Tibial nerve (tissue), 4 donors: ENCODE measurements around the gene PYCR2. TPM values are rescaled to one million over a fixed set of nuclear protein-coding genes. Genes with fewer than 3 reads are reported as not detected.
A peak's percentile ranks its signal among the peaks of the same experiment; 100 is the strongest.

Experiments
- DNase-seq, 2 donors: peaks; one replicate each; pipeline ENCODE4 v3.0.0-alpha.2; 2019; ENCODE audit warnings: low spot score in 2 of 2
- H3K27ac ChIP-seq, 4 donors: fragments of 200-600 bp; sonication (generic) in 3 of 4; one replicate each; pipeline ENCODE4 v1.5.1; 2017 to 2019; ENCODE audit warnings: mild to moderate bottlenecking in 1 of 4
- H3K27me3 ChIP-seq, 2 donors: fragments of 200-600 bp; sonication (generic) in 1 of 2; one replicate each; pipeline versions ENCODE4 v1.5.1 to v1.6.0; 2017 to 2019
- H3K36me3 ChIP-seq, 3 donors: fragments of 200-600 bp; sonication (generic); one replicate each; pipeline ENCODE4 v1.5.1; 2018 to 2019
- H3K4me1 ChIP-seq, 4 donors: fragments of 200-600 bp; sonication (generic) in 3 of 4; one replicate each; pipeline ENCODE4 v1.5.1; 2017 to 2019
- H3K4me3 ChIP-seq, 4 donors: fragments of 200-600 bp; sonication (generic) in 3 of 4; one replicate each; pipeline ENCODE4 v1.5.1; 2017 to 2019; ENCODE audit warnings: mild to moderate bottlenecking in 1 of 4, moderate library complexity in 1 of 4
- H3K9me3 ChIP-seq, 4 donors: fragments of 200-600 bp; sonication (generic) in 3 of 4; one replicate each; pipeline ENCODE4 v1.5.1; 2017 to 2019
- CTCF ChIP-seq, 5 experiments: fragments of 200-600 bp in 3 of 5; fragments of 450-650 bp in 2 of 5; sonication (generic) in 3 of 5; IDR thresholded peaks; one replicate each; pipeline ENCODE4 v1.5.1; 2016 to 2019; ENCODE audit warnings: antibody characterized with exemption in 5 of 5, mild to moderate bottlenecking in 3 of 5, moderate library complexity in 2 of 5
- EP300 ChIP-seq, 2 donors: sonication (generic); formaldehyde crosslinking; IDR thresholded peaks; one replicate each; pipeline ENCODE4 v1.6.1; 2017; ENCODE audit warnings: antibody characterized with exemption in 2 of 2, mild to moderate bottlenecking in 1 of 2
- POLR2A ChIP-seq, 2 donors: fragments of 450-650 bp; IDR thresholded peaks; one replicate each; pipeline ENCODE4 v1.6.1; 2017; ENCODE audit warnings: antibody characterized with exemption in 2 of 2, mild to moderate bottlenecking in 2 of 2, moderate library complexity in 2 of 2
- WGBS, 2 donors: methylation state at CpG; one replicate each; pipeline ENCODE4 v1.1.5; 2018; 5-methylcytosine and 5-hydroxymethylcytosine counted together
- total RNA-seq, 4 donors: library from RNA; depleted of rRNA; stranded (reverse); fragments of >200 nt; gene quantifications; one replicate each; pipeline ENCODE4 v1.1.0, GENCODE V29; 2016

The PYCR2 gene
- total RNA-seq, 4 donors from 2014 or later: 54.2 to 80.8 (median 59.0) TPM

DNA sequence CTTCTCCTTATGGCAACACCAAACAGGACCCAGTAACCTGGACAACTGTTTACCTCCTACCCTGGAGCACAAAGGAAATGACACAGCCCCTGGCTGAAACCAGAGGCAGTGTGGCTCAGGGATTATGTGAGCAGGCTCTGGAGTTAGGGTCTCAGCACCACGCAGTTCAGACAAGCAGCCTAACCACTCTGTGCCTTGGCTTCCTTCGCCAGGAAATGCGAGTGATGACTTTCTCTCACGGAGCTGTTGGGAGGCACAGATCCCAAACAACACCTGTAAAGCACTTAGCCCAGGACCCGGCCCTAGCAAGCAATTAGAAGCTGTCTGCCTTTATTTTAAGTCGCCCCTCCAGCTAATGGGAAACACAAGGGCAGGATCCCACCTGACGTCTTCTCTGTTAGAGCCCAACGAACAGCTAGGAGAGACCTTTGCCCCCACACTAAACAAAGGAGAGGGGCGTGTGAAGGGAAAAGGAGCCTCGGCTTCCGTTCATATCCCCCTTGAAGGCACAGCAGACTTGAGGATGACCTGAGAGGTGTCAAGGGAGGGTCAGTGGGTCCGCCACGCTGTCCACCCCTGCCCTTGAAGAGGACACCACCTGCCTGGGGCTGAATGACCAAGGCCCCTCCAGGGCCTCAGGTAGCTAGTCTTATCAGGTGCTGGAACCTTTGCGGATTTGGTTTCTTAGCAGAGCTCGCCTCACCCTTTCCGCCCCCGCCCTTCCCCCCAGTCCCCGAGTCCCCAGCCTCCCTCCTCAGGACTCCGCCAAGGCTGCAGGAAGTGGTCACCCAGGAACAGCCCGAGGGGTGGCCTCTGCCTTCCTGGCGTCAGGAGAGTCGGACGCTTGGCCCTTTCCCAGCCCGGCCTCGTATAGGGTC lies 42.7 kb downstream of the PYCR2 start:
- TF ChIP-seq CTCF (IDR thresholded peaks at IDR 0.05): no peak
- TF ChIP-seq POLR2A (IDR thresholded peaks at IDR 0.05): no peak
- TF ChIP-seq EP300 (IDR thresholded peaks at IDR 0.05): no peak
- no peaks in the 10 kb centered on the region for H3K27me3 ChIP-seq
- H3K4me3 ChIP-seq: peak overlapping the region; percentile 68 to 92 (median 90)
- peaks cover 0 to 10% (median 0%) of the 10 kb centered on the region in 3 donors for H3K36me3 ChIP-seq
- H3K4me1 ChIP-seq: peaks cover 0 to 61% (median 34%) of the 10 kb centered on the region in 4 donors
- no peaks in the 10 kb centered on the region for H3K9me3 ChIP-seq
- WGBS, 2 donors: 12 to 21% methylated on average over 16 to 23 of the region's 25 CpGs
- H3K27ac ChIP-seq: peak overlapping the region; percentile 87 to 92 (median 90)
- DNase-seq: peak; percentile 24 to 28

DNA sequence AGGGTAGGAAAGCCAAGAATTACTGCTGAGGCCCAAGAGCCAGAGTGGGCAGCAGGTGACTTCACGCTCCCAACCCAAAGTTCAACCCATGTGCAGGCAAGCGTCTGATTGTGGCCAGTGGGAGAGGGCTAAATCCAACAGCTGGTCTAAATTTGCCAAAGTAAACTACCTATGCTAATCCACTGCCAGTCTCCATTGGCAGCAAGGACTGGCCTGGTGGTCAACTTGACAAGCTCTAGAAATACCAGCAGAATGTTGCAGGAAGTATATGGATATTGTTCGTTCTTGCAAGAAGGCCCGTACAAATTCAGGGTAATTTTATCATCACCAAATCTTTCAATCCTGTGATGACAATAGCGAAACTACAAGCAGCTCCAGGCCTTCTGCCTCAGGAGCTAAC lies 43.4 kb downstream of the PYCR2 start:
- Histone ChIP-seq H3K4me3 (peak overlapping the region in 2 of 4 donors; percentile 6 to 90), H3K27ac (peak overlapping the region in 3 of 4 donors; percentile 89 to 92 (median 91)), H3K9me3 (no peaks in the 10 kb centered on the region), H3K36me3 (peaks cover 0 to 15% (median 0%) of the 10 kb centered on the region in 3 donors), H3K4me1 (peaks cover 0 to 62% (median 34%) of the 10 kb centered on the region in 4 donors), H3K27me3 (no peaks in the 10 kb centered on the region)
- TF ChIP-seq CTCF (IDR thresholded peaks at IDR 0.05): no peak
- TF ChIP-seq EP300 (IDR thresholded peaks at IDR 0.05): no peak
- no peak for TF ChIP-seq POLR2A (IDR thresholded peaks at IDR 0.05)
- WGBS, 2 donors: 61 to 73% methylated on average over 5 of the region's 5 CpGs
- no peak for DNase-seq

- Histone ChIP-seq H3K27me3 (no peaks in the 10 kb centered on the region), H3K36me3 (peaks cover 0 to 20% (median 0%) of the 10 kb centered on the region in 3 donors), H3K9me3 (no peaks in the 10 kb centered on the region), H3K4me1 (peaks cover 0 to 62% (median 34%) of the 10 kb centered on the region in 4 donors), H3K27ac (peak overlapping the region in 3 of 4 donors; percentile 89 to 92 (median 91)), H3K4me3 (peak overlapping the region in 2 of 4 donors; percentile 6 to 9)
- 54 to 73% methylated on average over 2 of the region's 2 CpGs for WGBS, 2 donors
- no peak for DNase-seq
- TF ChIP-seq EP300 (IDR thresholded peaks at IDR 0.05): no peak
- no peak for TF ChIP-seq POLR2A (IDR thresholded peaks at IDR 0.05)
- TF ChIP-seq CTCF (IDR thresholded peaks at IDR 0.05): no peak
Observed at GRCh38 chr1:225880222-225880588, 43.8 kb downstream of the PYCR2 start.

GRCh38 chr1:225879521-225880221 lies 44.4 kb downstream of the PYCR2 start:
- Histone ChIP-seq H3K9me3 (no peaks in the 10 kb centered on the region), H3K27me3 (no peaks in the 10 kb centered on the region), H3K4me1 (peaks cover 0 to 62% (median 34%) of the 10 kb centered on the region in 4 donors), H3K4me3 (peak overlapping the region in 1 of 4 donors; percentile 9), H3K27ac (peak overlapping the region; percentile 22 to 92 (median 90)), H3K36me3 (peaks cover 0 to 25% (median 0%) of the 10 kb centered on the region in 3 donors)
- WGBS, 2 donors: 44 to 58% methylated on average over 8 of the region's 8 CpGs
- TF ChIP-seq POLR2A (IDR thresholded peaks at IDR 0.05): no peak
- no peak for TF ChIP-seq CTCF (IDR thresholded peaks at IDR 0.05)
- TF ChIP-seq EP300 (IDR thresholded peaks at IDR 0.05): no peak
- DNase-seq: no peak
